Memory B cell (primary cell): ENCODE measurements around the gene TTLL6.
"Not testable (repeated sequence)": the region's sequence is repeated elsewhere in the genome, so short reads cannot be mapped to it uniquely, and the experiment has no call there.

Source experiments
- ATAC-seq: fragments of 150-1000 bp; cut with Tn5 transposase; 2 replicates; pipeline ENCODE4 v1.10.0; 2021; ENCODE audit warnings: low read depth, mild to moderate bottlenecking, moderate library complexity
- DNase-seq, 2 donors: peaks; one replicate each; pipeline ENCODE4 v3.0.0; 2022; ENCODE audit warnings: low spot score in 2 of 2
- H3K27ac Mint-ChIP-seq: one replicate; pipeline ENCODE4 v1.8.0; 2022; ENCODE audit warnings: mild to moderate bottlenecking, moderate library complexity, mixed read lengths
- H3K27me3 Mint-ChIP-seq: one replicate; pipeline ENCODE4 v1.8.0; 2022; ENCODE audit warnings: mixed read lengths
- H3K36me3 Mint-ChIP-seq: one replicate; pipeline ENCODE4 v1.8.0; 2022; ENCODE audit warnings: mild to moderate bottlenecking, mixed read lengths
- H3K4me1 Mint-ChIP-seq: one replicate; pipeline ENCODE4 v1.8.0; 2022; ENCODE audit warnings: mixed read lengths
- H3K4me3 Mint-ChIP-seq: one replicate; pipeline ENCODE4 v1.8.0; 2022; ENCODE audit warnings: mild to moderate bottlenecking, moderate library complexity, mixed read lengths
- H3K9me3 Mint-ChIP-seq: one replicate; pipeline ENCODE4 v1.8.0; 2022; ENCODE audit warnings: mixed read lengths

Gene TTLL6

GRCh38 chr17:48831549-48831883 is 14.5 kb upstream of the TTLL6 start:
- Mint-ChIP-seq H3K4me1 (peaks cover 18% of the 10 kb centered on the region), H3K4me3 (peak overlapping the region; percentile 98), H3K27ac (peak overlapping the region; percentile 98), H3K27me3 (peaks cover 3% of the 10 kb centered on the region), H3K9me3 (no peaks in the 10 kb centered on the region), H3K36me3 (peaks cover 5% of the 10 kb centered on the region)
- ATAC-seq (no peak), DNase-seq (no peak)

- peak within 1 kb of the TSS; percentile 98 for H3K4me3 Mint-ChIP-seq
- peaks cover 2% of the 10 kb centered on the region for H3K36me3 Mint-ChIP-seq
- H3K4me1 Mint-ChIP-seq, result peaks cover 12% of the 10 kb centered on the region
- H3K27me3 Mint-ChIP-seq, result peaks cover 3% of the 10 kb centered on the region
- DNase-seq (peak; percentile 77 to 78), ATAC-seq (peak; percentile 88)
- peak within 1 kb of the TSS; percentile 98 for H3K27ac Mint-ChIP-seq
- no peaks in the 10 kb centered on the region for H3K9me3 Mint-ChIP-seq
Measured at GRCh38 chr17:48830840-48831548, 14.0 kb upstream of the TTLL6 start, which contains the start of gene CALCOCO2. Gene CALCOCO2, plus strand, starts transcription at chr17:48831035. Its CDS starts 10,673 bp downstream, at chr17:48841708.

DNA sequence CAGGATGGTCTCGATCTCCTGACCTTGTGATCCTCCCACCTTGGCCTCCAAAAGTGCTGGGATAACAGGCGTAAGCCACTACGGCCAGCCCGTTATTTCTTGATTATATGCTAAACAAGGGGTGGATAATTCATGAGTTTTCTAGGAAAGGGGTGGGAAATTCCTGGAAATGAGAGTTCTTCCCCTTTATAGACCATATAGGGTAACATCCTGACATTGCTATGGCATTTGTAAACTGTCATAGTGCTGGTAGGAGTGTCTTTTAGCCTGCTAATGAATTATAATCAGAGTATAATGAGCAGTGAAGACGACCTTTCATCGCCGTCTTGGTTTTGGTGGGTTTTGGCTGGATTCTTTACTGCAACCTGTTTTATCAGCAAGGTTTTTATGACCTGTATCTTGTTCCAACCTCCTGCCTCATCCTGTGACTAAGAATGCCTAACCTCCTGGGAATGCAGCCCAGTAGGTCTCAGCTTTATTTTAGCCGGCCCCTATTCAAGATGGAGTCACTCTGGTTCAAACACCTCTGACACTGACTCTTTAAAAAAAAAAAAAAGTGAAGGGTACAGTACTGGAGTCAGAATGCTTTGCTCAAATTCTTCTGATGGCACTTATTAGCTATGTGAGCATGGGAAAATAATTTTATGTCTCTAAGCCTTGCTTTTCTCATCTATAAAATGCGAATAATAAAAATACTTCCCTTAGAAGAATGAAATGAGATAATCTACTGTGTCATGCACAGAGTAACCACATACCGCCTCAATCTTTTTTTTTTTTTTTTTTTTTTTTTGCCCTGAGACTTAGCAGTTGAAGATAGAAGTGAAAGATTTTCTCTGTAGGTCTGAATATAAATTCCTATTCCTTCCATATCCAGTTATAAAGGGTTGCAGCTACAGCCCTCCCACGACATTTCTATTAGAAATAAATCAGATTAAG is 8.7 kb upstream of the TTLL6 start:
- no peaks in the 10 kb centered on the region for H3K36me3 Mint-ChIP-seq
- no peak for ATAC-seq
- H3K27me3 Mint-ChIP-seq, result peaks cover 10% of the 10 kb centered on the region
- H3K4me3 Mint-ChIP-seq, result no peak overlapping the region
- no peaks in the 10 kb centered on the region for H3K9me3 Mint-ChIP-seq
- no peak overlapping the region for H3K27ac Mint-ChIP-seq
- no peak for DNase-seq
- H3K4me1 Mint-ChIP-seq, result no peaks in the 10 kb centered on the region

- not testable (repeated sequence) for H3K4me3 Mint-ChIP-seq, H3K9me3 Mint-ChIP-seq, ATAC-seq, H3K36me3 Mint-ChIP-seq, DNase-seq, H3K4me1 Mint-ChIP-seq, H3K27ac Mint-ChIP-seq
- peaks cover 15% of the 10 kb centered on the region for H3K27me3 Mint-ChIP-seq
Measured at GRCh38 chr17:48820936-48821335, 3.9 kb upstream of the TTLL6 start.

- Mint-ChIP-seq H3K36me3 (no peaks in the 10 kb centered on the region), H3K4me3 (no peak overlapping the region), H3K9me3 (no peaks in the 10 kb centered on the region), H3K27me3 (peaks cover 13% of the 10 kb centered on the region), H3K4me1 (peaks cover 8% of the 10 kb centered on the region), H3K27ac (no peak overlapping the region)
- ATAC-seq (no peak), DNase-seq (no peak)
Measured at GRCh38 chr17:48819466-48819865, 2.4 kb upstream of the TTLL6 start.

DNA sequence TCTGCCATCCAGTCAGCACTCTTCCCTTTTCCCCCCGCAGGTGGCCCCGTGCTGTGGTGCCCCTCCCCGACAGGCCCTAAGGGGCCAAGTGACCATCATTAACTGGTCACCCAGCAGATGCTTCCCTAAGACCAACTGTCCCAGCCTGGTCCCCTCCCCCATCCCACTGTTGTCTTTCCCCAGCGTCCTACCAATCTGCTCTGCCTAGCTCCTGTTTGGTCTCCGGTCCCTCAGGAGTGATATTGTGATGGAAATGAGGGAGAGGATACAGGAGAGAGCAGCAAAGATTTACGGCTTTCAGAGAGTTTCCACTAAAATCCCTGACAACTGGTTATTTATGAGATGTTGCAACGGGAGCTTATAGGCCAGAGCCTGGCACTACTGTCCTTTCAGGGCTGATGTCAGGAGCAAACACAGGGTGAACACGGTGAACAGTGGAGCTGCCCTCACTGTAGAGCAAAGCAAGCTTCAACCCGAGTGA is 1.4 kb upstream of the TTLL6 start:
- no peaks in the 10 kb centered on the region for H3K9me3 Mint-ChIP-seq
- DNase-seq, result no peak
- no peak for ATAC-seq
- H3K4me3 Mint-ChIP-seq, result no peak overlapping the region
- H3K4me1 Mint-ChIP-seq, result peaks cover 8% of the 10 kb centered on the region
- no peaks in the 10 kb centered on the region for H3K36me3 Mint-ChIP-seq
- H3K27ac Mint-ChIP-seq, result no peak overlapping the region
- peaks cover 12% of the 10 kb centered on the region for H3K27me3 Mint-ChIP-seq

DNA sequence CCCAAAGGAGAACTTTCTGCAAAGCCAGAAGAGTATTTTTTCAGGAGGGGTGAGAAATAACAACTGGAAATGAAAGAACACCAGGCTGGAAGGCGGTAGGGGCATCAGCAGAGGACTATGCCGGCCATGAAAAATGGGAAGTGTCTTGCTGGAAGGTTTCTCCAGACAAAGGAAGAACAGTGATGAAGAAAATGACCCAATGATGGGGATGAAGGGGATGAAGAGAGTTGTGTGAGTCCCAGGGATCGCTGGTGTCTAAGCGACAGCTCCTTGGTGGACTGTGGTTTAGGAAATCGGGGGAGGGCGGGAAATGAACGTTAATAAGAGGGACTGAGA is 623 bp downstream of the TTLL6 start:
- Mint-ChIP-seq H3K9me3 (no peaks in the 10 kb centered on the region), H3K4me1 (peaks cover 8% of the 10 kb centered on the region), H3K4me3 (peak overlapping the region; percentile 84), H3K36me3 (no peaks in the 10 kb centered on the region), H3K27me3 (peaks cover 9% of the 10 kb centered on the region), H3K27ac (no peak overlapping the region)
- ATAC-seq (peak; percentile 6), DNase-seq (no peak)

DNA sequence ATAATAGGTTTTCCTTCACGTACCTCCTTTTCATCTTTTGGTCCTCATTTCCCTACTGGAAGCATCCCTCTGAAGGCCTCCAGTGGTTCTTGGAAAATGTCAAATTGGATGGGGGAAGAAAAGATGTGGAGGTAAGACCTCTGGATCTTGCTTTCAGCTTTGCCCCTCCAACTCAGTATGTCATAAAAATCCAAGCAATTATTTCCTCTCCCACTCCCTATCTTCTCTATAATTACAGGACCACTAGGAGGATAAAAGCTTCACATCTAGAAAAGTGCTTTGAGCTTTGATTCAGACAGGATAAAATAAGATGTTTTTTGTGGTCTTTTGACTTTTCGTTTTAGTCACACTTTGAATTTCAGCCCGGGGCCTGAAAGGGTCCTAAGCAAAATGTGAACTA is 1.7 kb downstream of the TTLL6 start:
- no peaks in the 10 kb centered on the region for H3K36me3 Mint-ChIP-seq
- peaks cover 8% of the 10 kb centered on the region for H3K4me1 Mint-ChIP-seq
- DNase-seq (no peak), ATAC-seq (no peak)
- H3K9me3 Mint-ChIP-seq, result no peaks in the 10 kb centered on the region
- no peak overlapping the region for H3K27ac Mint-ChIP-seq
- no peak overlapping the region for H3K4me3 Mint-ChIP-seq
- H3K27me3 Mint-ChIP-seq, result peaks cover 10% of the 10 kb centered on the region

- Mint-ChIP-seq H3K36me3 (no peaks in the 10 kb centered on the region), H3K4me3 (no peak overlapping the region), H3K27me3 (peaks cover 12% of the 10 kb centered on the region), H3K27ac (no peak overlapping the region), H3K9me3 (no peaks in the 10 kb centered on the region), H3K4me1 (peaks cover 8% of the 10 kb centered on the region)
- DNase-seq (peak; percentile 33 to 54), ATAC-seq (peak; percentile 45)
Measured at GRCh38 chr17:48814504-48814903, 2.5 kb downstream of the TTLL6 start.

DNA sequence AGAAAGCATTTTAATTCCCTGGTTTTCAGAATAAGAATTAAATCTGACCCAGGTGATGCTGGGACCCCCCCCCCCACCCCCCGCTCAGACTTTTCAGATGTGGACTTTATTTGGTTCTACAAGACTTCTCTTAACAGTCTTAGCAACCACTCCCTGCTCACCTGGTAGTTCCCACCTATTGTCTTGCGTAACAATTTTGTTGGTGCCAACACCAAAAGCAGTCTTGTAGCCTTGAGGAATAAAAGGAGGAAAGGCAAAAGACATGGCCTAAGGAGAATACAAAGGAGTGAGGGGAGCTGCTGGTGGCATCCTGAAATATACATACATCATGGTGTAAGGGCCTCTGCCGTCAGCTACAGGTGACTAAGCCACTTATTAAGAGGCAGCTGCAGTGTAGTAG is 5.0 kb downstream of the TTLL6 start:
- Mint-ChIP-seq H3K9me3 (no peaks in the 10 kb centered on the region), H3K4me3 (no peak overlapping the region), H3K27ac (no peak overlapping the region), H3K27me3 (peaks cover 7% of the 10 kb centered on the region), H3K36me3 (no peaks in the 10 kb centered on the region), H3K4me1 (peaks cover 6% of the 10 kb centered on the region)
- DNase-seq (no peak), ATAC-seq (no peak)

DNA sequence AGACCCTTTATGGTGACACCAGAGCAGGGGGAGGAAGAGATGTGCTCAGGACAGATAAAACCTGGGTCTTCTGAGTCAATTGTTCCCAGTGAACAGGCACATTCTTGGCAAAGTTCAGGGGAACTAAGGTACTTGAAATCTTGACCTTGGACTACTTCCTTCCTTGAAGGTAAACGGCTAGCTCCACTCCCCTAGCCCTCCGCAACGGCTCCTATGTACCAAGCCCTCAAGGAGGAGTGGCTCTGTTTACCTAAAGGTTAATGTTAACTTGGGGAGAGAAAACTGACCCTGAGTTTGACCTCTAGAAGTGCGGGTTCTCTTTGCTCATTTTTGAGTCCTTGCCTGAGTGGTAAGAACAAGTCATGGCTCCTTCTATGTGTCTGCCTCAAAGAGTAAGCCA is 7.8 kb downstream of the TTLL6 start:
- DNase-seq (no peak), ATAC-seq (no peak)
- Mint-ChIP-seq H3K4me1 (no peaks in the 10 kb centered on the region), H3K4me3 (no peak overlapping the region), H3K9me3 (no peaks in the 10 kb centered on the region), H3K36me3 (no peaks in the 10 kb centered on the region), H3K27ac (no peak overlapping the region), H3K27me3 (peaks cover 3% of the 10 kb centered on the region)

- Mint-ChIP-seq H3K27ac (no peak overlapping the region), H3K9me3 (no peaks in the 10 kb centered on the region), H3K4me1 (no peaks in the 10 kb centered on the region), H3K27me3 (peaks cover 3% of the 10 kb centered on the region), H3K4me3 (no peak overlapping the region), H3K36me3 (no peaks in the 10 kb centered on the region)
- ATAC-seq (peak; percentile 81), DNase-seq (peak; percentile 69 to 70)
Measured at GRCh38 chr17:48804936-48805411, 12.1 kb downstream of the TTLL6 start.

DNA sequence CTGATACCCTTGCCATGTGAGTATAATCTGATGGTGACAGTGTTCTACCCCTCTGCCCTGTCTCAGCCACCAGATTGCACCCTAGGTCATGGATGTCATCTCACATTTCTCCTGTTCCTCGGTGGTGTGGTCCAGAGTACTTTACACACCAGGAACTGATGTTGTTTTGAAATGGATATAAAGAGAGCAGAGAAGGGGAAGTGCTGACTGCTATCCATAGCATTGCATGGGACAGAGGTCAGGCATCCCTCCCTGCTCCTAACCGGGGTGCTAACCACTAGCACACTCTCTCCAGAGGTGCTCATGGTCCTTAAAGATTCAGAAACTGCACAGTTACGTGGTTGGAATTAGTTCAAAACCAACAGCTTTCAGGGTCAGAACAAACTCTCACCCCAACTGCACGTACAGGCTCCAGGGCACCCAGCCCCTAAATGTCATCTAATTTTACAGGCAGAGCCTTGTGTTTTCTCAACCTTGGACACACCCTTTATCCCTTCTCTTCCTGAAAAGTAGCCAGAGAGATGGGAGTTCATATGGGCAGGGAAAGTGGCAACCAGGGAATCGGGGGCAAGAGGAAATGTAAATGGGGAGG is 16.3 kb downstream of the TTLL6 start:
- no peaks in the 10 kb centered on the region for H3K9me3 Mint-ChIP-seq
- no peak for DNase-seq
- peaks cover 11% of the 10 kb centered on the region for H3K27me3 Mint-ChIP-seq
- H3K4me3 Mint-ChIP-seq, result no peak overlapping the region
- no peak for ATAC-seq
- H3K27ac Mint-ChIP-seq, result no peak overlapping the region
- no peaks in the 10 kb centered on the region for H3K36me3 Mint-ChIP-seq
- H3K4me1 Mint-ChIP-seq, result no peaks in the 10 kb centered on the region
